ENCODE measurements around the gene SPATA31E1.

- TF ChIP-seq CTCF (optimal IDR thresholded peaks at IDR 0.05 in 1 of 3, IDR thresholded peaks at IDR 0.05 in 1 of 3, conservative IDR thresholded peaks at IDR 0.05 in 1 of 3; ENCODE audit: extremely low read depth in 1 of 3, insufficient read depth in 2 of 3, low read length in 3 of 3) (no peak), EZH2 (IDR thresholded peaks at IDR 0.05; ENCODE audit: low read length) (no peak)
Measured at GRCh38 chr9:87850391-87850790, 32.3 kb upstream of the SPATA31E1 start.
